B cell (primary cell): ENCODE measurements around the gene PHYHIPL. TPM values are rescaled to one million over a fixed set of nuclear protein-coding genes. Genes with fewer than 3 reads are reported as not detected.

ENCODE experiments used
- ATAC-seq: fragments of 200-7000 bp; cut with Tn5 transposase; one replicate; pipeline ENCODE4 v1.10.0; 2021; ENCODE audit warnings: low read depth, mild to moderate bottlenecking, moderate number of reproducible peaks, moderate library complexity
- CTCF ChIA-PET: fragments of 350-600 bp; sonication (Branson Sonifier 250); formaldehyde crosslinking; loops from one replicate; lab custom pipeline; 2021; ENCODE audit warnings: antibody characterized with exemption, inconsistent platforms; lab: Charles Lee
- POLR2A ChIA-PET: fragments of 350-600 bp; sonication (Branson Sonifier 250); formaldehyde crosslinking; loops from one replicate; lab custom pipeline; 2021; ENCODE audit warnings: antibody characterized with exemption; lab: Charles Lee
- DNase-seq: peaks from one replicate; pipeline ENCODE4 v3.0.0; 2013
- H2AFZ ChIP-seq: 2 replicates; pipeline ENCODE4 v1.6.1; 2012; ENCODE audit warnings: mild to moderate bottlenecking, low read depth, low read length; ENCODE audit not compliant: insufficient read depth, poor library complexity, severe bottlenecking
- H3K27ac ChIP-seq, 2 donors: 1 replicate in 1 of 2; 2 replicates in 1 of 2; pipeline ENCODE4 v1.5.1; 2012 to 2013; ENCODE audit warnings: low read length in 2 of 2, mild to moderate bottlenecking in 2 of 2, moderate library complexity in 1 of 2
- H3K27me3 ChIP-seq, 4 experiments: fragments of 200-600 bp in 1 of 4; sonication (generic) in 1 of 4; replicated peaks in 1 of 4; 1 replicate in 2 of 4; 2 replicates in 2 of 4; pipeline versions ENCODE4 v1.6.1 to v1.7.0; 2013 to 2016; ENCODE audit warnings: low read length in 3 of 4, mild to moderate bottlenecking in 2 of 4, mixed read lengths in 1 of 4, moderate library complexity in 1 of 4; ENCODE audit not compliant: insufficient read depth in 4 of 4, control insufficient read depth in 3 of 4; ENCODE audit errors: control extremely low read depth in 1 of 4
- H3K36me3 ChIP-seq, 2 experiments: replicated peaks in 1 of 2; 1 replicate in 1 of 2; 2 replicates in 1 of 2; pipeline versions ENCODE4 v1.6.1 to v1.7.1; 2013; ENCODE audit warnings: low read length in 1 of 2; ENCODE audit not compliant: insufficient read depth in 2 of 2, control insufficient read depth in 1 of 2; ENCODE audit errors: control extremely low read depth in 1 of 2, extremely low read depth in 1 of 2
- H3K4me1 ChIP-seq, 2 donors: fragments of 200-600 bp in 1 of 2; sonication (generic) in 1 of 2; 1 replicate in 1 of 2; 2 replicates in 1 of 2; pipeline versions ENCODE4 v1.5.1 to v1.6.1; 2013 to 2017; ENCODE audit warnings: low read length in 2 of 2; ENCODE audit not compliant: control insufficient read depth in 2 of 2, insufficient read depth in 2 of 2
- H3K4me2 ChIP-seq: replicated peaks from 2 replicates; pipeline ENCODE3; 2012; ENCODE audit warnings: mild to moderate bottlenecking, low read depth, low read length; ENCODE audit not compliant: poor library complexity, severe bottlenecking
- H3K4me3 ChIP-seq, 5 experiments: fragments of 200-600 bp in 1 of 5; sonication (generic) in 1 of 5; 1 replicate in 3 of 5; 2 replicates in 2 of 5; pipeline versions ENCODE4 v1.5.1 to v1.7.0; 2011 to 2016; ENCODE audit warnings: low read length in 4 of 5, mild to moderate bottlenecking in 4 of 5, low read depth in 2 of 5, control low read depth in 1 of 5, moderate library complexity in 1 of 5; ENCODE audit not compliant: insufficient read depth in 1 of 5; ENCODE audit errors: control extremely low read depth in 1 of 5, extremely low read depth in 1 of 5
- H3K79me2 ChIP-seq: fragments of 200-600 bp; sonication (generic); one replicate; pipeline ENCODE4 v1.6.0; 2016; ENCODE audit warnings: low read length; ENCODE audit not compliant: control insufficient read depth, insufficient read depth
- H3K9ac ChIP-seq: fragments of 200-600 bp; sonication (generic); 2 replicates; pipeline ENCODE4 v1.6.1; 2017; ENCODE audit warnings: mild to moderate bottlenecking, low read length, moderate library complexity
- H3K9me3 ChIP-seq, 3 donors: one replicate each; pipeline versions ENCODE4 v1.6.1 to v1.7.1; 2013; ENCODE audit warnings: low read length in 2 of 3; ENCODE audit not compliant: control insufficient read depth in 2 of 3, insufficient read depth in 1 of 3; ENCODE audit errors: control extremely low read depth in 1 of 3
- H4K20me1 ChIP-seq: 2 replicates; pipeline ENCODE4 v1.6.0; 2012; ENCODE audit warnings: mild to moderate bottlenecking, low read length; ENCODE audit not compliant: insufficient read depth, control insufficient read depth, poor library complexity, severe bottlenecking
- H3K27ac Mint-ChIP-seq: one replicate; pipeline ENCODE4 v1.8.0; 2021; ENCODE audit warnings: mixed read lengths
- H3K27me3 Mint-ChIP-seq: one replicate; pipeline ENCODE4 v1.8.0; 2021; ENCODE audit warnings: mixed read lengths
- H3K4me1 Mint-ChIP-seq: one replicate; pipeline ENCODE4 v1.8.0; 2021; ENCODE audit warnings: mixed read lengths
- H3K4me3 Mint-ChIP-seq: one replicate; pipeline ENCODE4 v1.8.0; 2021; ENCODE audit warnings: mixed read lengths
- H3K9me3 Mint-ChIP-seq: one replicate; pipeline ENCODE4 v1.8.0; 2022; ENCODE audit warnings: mixed read lengths; ENCODE audit not compliant: insufficient read depth
- CTCF ChIP-seq: fragments of 200-600 bp; IDR thresholded peaks from one replicate; pipeline ENCODE4 v1.8.0; 2022; ENCODE audit warnings: antibody characterized with exemption, mild to moderate bottlenecking
- EZH2 ChIP-seq: IDR thresholded peaks from 2 replicates; pipeline ENCODE4 v1.6.1; 2012; ENCODE audit warnings: borderline replicate concordance, low read depth, mild to moderate bottlenecking, moderate library complexity, low read length; ENCODE audit not compliant: insufficient read depth, poor library complexity, severe bottlenecking
- WGBS: methylation state at CpG from one replicate; pipeline ENCODE4 v1.1.5; 2013; ENCODE audit warnings: missing lambda C conversion rate; ENCODE audit not compliant: insufficient coverage; 5-methylcytosine and 5-hydroxymethylcytosine counted together
- intact Hi-C: fragments of 100-400 bp; cut with micrococcal nuclease; formaldehyde crosslinking; loops from one replicate; pipeline ENCODE4 v1.10.0; 2022
- polyA plus RNA-seq: library from polyadenylated mRNA; depleted of rRNA; stranded (reverse); fragments of >200 nt; gene quantifications from 2 replicates; pipeline ENCODE4 v1.2.3, GENCODE V29; 2012
- total RNA-seq, 2 donors: library from RNA; stranded (reverse); fragments of 120-200 nt in 1 of 2; gene quantifications; 1 replicate in 1 of 2; 2 replicates in 1 of 2; pipeline versions ENCODE4 v1.2.3 to v1.2.4, GENCODE V29; 2013 to 2022

PHYHIPL gene
- total and polyA plus RNA-seq, 2 donors (not counting 1 experiment from before 2014, with no cell fraction given): not detected

- H3K4me3 Mint-ChIP-seq: no peak overlapping the region
- H3K27ac Mint-ChIP-seq: no peak overlapping the region
- WGBS: 90% methylated on average over 18 of the region's 23 CpGs
- no peak for TF ChIP-seq EZH2
- TF ChIP-seq CTCF: no peak
- H3K9me3 Mint-ChIP-seq: no peaks in the 10 kb centered on the region
- ChIA-PET CTCF (no interaction called here), POLR2A (no interaction called here)
- intact Hi-C loops: no loop called here
- Histone ChIP-seq H3K4me1 (no peaks in the 10 kb centered on the region), H4K20me1 (no peaks in the 10 kb centered on the region), H3K9ac (no peak overlapping the region), H3K27me3 (no peaks in the 10 kb centered on the region), H3K9me3 (no peaks in the 10 kb centered on the region), H3K4me2 (no peak overlapping the region), H2AFZ (no peak overlapping the region), H3K36me3 (no peaks in the 10 kb centered on the region), H3K4me3 (no peak overlapping the region), H3K79me2 (no peaks in the 10 kb centered on the region), H3K27ac (no peak overlapping the region)
- H3K27me3 Mint-ChIP-seq: no peaks in the 10 kb centered on the region
- DNase-seq (no peak), ATAC-seq (no peak)
- H3K4me1 Mint-ChIP-seq: no peaks in the 10 kb centered on the region
These were observed 38.4 kb upstream of the PHYHIPL start for GRCh38 chr10:59138052-59138451.

GRCh38 chr10:59143544-59143943 lies 32.9 kb upstream of the PHYHIPL start:
- no CpG with 5 or more reads among the region's 1 CpG for WGBS
- Histone ChIP-seq H3K27ac (no peak overlapping the region), H4K20me1 (no peaks in the 10 kb centered on the region), H3K9ac (no peak overlapping the region), H3K4me2 (no peak overlapping the region), H2AFZ (no peak overlapping the region), H3K4me1 (no peaks in the 10 kb centered on the region), H3K36me3 (no peaks in the 10 kb centered on the region), H3K9me3 (no peaks in the 10 kb centered on the region), H3K27me3 (no peaks in the 10 kb centered on the region), H3K79me2 (no peaks in the 10 kb centered on the region), H3K4me3 (no peak overlapping the region)
- no peak overlapping the region for H3K4me3 Mint-ChIP-seq
- intact Hi-C loops: no loop called here
- peaks cover 2% of the 10 kb centered on the region for H3K9me3 Mint-ChIP-seq
- TF ChIP-seq CTCF (no peak), EZH2 (no peak)
- ATAC-seq (no peak), DNase-seq (no peak)
- POLR2A ChIA-PET: no interaction called here
- CTCF ChIA-PET: no interaction called here
- no peaks in the 10 kb centered on the region for H3K27me3 Mint-ChIP-seq
- no peak overlapping the region for H3K27ac Mint-ChIP-seq
- no peaks in the 10 kb centered on the region for H3K4me1 Mint-ChIP-seq
